IPS DF 19.7 (cell line): ENCODE results near the gene UPK3B.
"Not testable (repeated sequence)": the region's sequence is repeated elsewhere in the genome, so short reads cannot be mapped to it uniquely, and the experiment has no call there.

Experiments
- DNase-seq: peaks from one replicate; pipeline ENCODE4 v3.0.0-alpha.2; 2013; ENCODE audit warnings: low read depth, low spot score

UPK3B gene

GRCh38 chr7:76487969-76488368, 22.4 kb upstream of the UPK3B start:
- DNase-seq, result not testable (repeated sequence)

GRCh38 chr7:76492139-76492538, 18.2 kb upstream of the UPK3B start:
- not testable (repeated sequence) for DNase-seq

GRCh38 chr7:76495717-76496116, 14.6 kb upstream of the UPK3B start:
- DNase-seq, result not testable (repeated sequence)

- DNase-seq, result not testable (repeated sequence)
Measured at GRCh38 chr7:76497918-76498582, 12.3 kb upstream of the UPK3B start.

GRCh38 chr7:76498583-76499200, 11.7 kb upstream of the UPK3B start:
- not testable (repeated sequence) for DNase-seq

- DNase-seq, result not testable (repeated sequence)
Measured at GRCh38 chr7:76499201-76499923, 11.0 kb upstream of the UPK3B start.

GRCh38 chr7:76499924-76500241, 10.5 kb upstream of the UPK3B start:
- not testable (repeated sequence) for DNase-seq

- not testable (repeated sequence) for DNase-seq
Measured at GRCh38 chr7:76502224-76502623, 8.1 kb upstream of the UPK3B start.

- DNase-seq, result not testable (repeated sequence)
Measured at GRCh38 chr7:76502836-76503235, 7.5 kb upstream of the UPK3B start.

- DNase-seq, result not testable (repeated sequence)
Measured at GRCh38 chr7:76503244-76503643, 7.1 kb upstream of the UPK3B start.

- not testable (repeated sequence) for DNase-seq
Measured at GRCh38 chr7:76504351-76505167, 5.8 kb upstream of the UPK3B start.

- no peak for DNase-seq
Measured at GRCh38 chr7:76505168-76506080, 4.9 kb upstream of the UPK3B start.

- no peak for DNase-seq
Measured at GRCh38 chr7:76506081-76506440, 4.3 kb upstream of the UPK3B start.

GRCh38 chr7:76506643-76507042, 3.7 kb upstream of the UPK3B start:
- DNase-seq, result not testable (repeated sequence)

- no peak for DNase-seq
Measured at GRCh38 chr7:76507723-76508406, 2.5 kb upstream of the UPK3B start.

GRCh38 chr7:76511200-76511910, 1.0 kb downstream of the UPK3B start:
- not testable (repeated sequence) for DNase-seq

GRCh38 chr7:76511911-76512885, 1.8 kb downstream of the UPK3B start:
- DNase-seq, result not testable (repeated sequence)
